Right lobe of liver (tissue), 4 donors: ENCODE results near the gene S1PR3.

Experiments
- POLR2A ChIP-seq: fragments of 450-650 bp; IDR thresholded peaks from one replicate; pipeline ENCODE4 v1.6.1; 2017; ENCODE audit warnings: antibody characterized with exemption, mild to moderate bottlenecking
- TF ChIP-seq, protein P1 (sequence below), 4 donors: fragments of 200-600 bp in 3 of 4; fragments of 450-650 bp in 1 of 4; IDR thresholded peaks; one replicate each; pipeline versions ENCODE4 v1.5.1 to v1.8.0; 2016 to 2022; ENCODE audit warnings: antibody characterized with exemption in 4 of 4, mild to moderate bottlenecking in 2 of 4
- donor health status: DM: no; HTN: no; CAD: no.
- donor health status: DM: no; HTN: no; CAD: no.
- donor health status: DM: no; HTN: yes; CAD: no.

DNA sequence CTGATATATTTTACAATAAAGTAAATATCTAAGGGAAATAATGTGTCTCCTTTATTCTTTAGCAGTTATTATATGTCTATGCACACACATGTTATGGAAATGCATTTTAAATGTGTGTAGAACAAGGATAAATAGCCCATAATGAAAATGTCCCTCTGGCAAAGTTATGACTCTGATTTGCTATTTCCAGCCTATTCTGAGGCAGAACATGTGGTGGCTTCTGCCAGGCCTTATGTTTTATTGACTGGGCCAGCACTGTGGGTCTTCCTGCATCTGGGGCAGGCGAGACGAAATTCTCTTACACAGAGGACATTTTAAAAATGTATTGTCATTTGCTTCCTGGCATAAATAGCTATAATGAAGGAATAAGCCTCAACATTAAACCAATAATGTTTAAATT, 52.8 kb downstream of the S1PR3 start:
- TF ChIP-seq, protein P1, sequence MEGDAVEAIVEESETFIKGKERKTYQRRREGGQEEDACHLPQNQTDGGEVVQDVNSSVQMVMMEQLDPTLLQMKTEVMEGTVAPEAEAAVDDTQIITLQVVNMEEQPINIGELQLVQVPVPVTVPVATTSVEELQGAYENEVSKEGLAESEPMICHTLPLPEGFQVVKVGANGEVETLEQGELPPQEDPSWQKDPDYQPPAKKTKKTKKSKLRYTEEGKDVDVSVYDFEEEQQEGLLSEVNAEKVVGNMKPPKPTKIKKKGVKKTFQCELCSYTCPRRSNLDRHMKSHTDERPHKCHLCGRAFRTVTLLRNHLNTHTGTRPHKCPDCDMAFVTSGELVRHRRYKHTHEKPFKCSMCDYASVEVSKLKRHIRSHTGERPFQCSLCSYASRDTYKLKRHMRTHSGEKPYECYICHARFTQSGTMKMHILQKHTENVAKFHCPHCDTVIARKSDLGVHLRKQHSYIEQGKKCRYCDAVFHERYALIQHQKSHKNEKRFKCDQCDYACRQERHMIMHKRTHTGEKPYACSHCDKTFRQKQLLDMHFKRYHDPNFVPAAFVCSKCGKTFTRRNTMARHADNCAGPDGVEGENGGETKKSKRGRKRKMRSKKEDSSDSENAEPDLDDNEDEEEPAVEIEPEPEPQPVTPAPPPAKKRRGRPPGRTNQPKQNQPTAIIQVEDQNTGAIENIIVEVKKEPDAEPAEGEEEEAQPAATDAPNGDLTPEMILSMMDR (IDR thresholded peaks at IDR 0.05) = no peak
- no peak for TF ChIP-seq POLR2A
